Endodermal cell (in vitro differentiated cells): ENCODE measurements around the gene SZT2. TPM values are rescaled to one million over a fixed set of nuclear protein-coding genes. Genes with fewer than 3 reads are reported as not detected.

Experiments used
- DNase-seq: peaks from one replicate; pipeline ENCODE4 v3.0.0-alpha.2; 2017
- H3K27ac ChIP-seq: 2 replicates; pipeline ENCODE4 v1.5.1; 2013; ENCODE audit warnings: mild to moderate bottlenecking, low read depth, low read length, moderate library complexity
- H3K27me3 ChIP-seq: 2 replicates; pipeline ENCODE4 v1.6.1; 2013; ENCODE audit warnings: mild to moderate bottlenecking, low read length, moderate library complexity; ENCODE audit not compliant: insufficient read depth, control insufficient read depth, poor library complexity, severe bottlenecking
- H3K36me3 ChIP-seq: 2 replicates; pipeline ENCODE4 v1.7.0; 2013; ENCODE audit warnings: mild to moderate bottlenecking, low read length, moderate library complexity; ENCODE audit not compliant: control insufficient read depth, insufficient read depth
- H3K4me1 ChIP-seq: one replicate; pipeline ENCODE4 v1.7.0; 2013; ENCODE audit warnings: low read length; ENCODE audit not compliant: control insufficient read depth, insufficient read depth
- H3K4me3 ChIP-seq: 2 replicates; pipeline ENCODE4 v1.5.1; 2013; ENCODE audit warnings: mild to moderate bottlenecking, low read length, moderate library complexity
- H3K9ac ChIP-seq: 2 replicates; pipeline ENCODE4 v1.6.1; 2013; ENCODE audit warnings: mild to moderate bottlenecking, low read length, moderate library complexity; ENCODE audit not compliant: poor library complexity, severe bottlenecking; ENCODE audit errors: extremely low read depth
- H3K9me3 ChIP-seq: 2 replicates; pipeline ENCODE4 v1.6.1; 2013; ENCODE audit warnings: mild to moderate bottlenecking, low read length, moderate library complexity; ENCODE audit not compliant: control insufficient read depth
- H3K27ac Mint-ChIP-seq: 2 replicates; pipeline ENCODE4 v1.8.0; 2020; ENCODE audit warnings: mixed read lengths
- H3K27me3 Mint-ChIP-seq: 2 replicates; pipeline ENCODE4 v1.8.0; 2021; ENCODE audit warnings: mild to moderate bottlenecking, mixed read lengths; ENCODE audit not compliant: insufficient read depth
- H3K36me3 Mint-ChIP-seq: 2 replicates; pipeline ENCODE4 v1.8.0; 2020; ENCODE audit warnings: low read depth, mixed read lengths
- H3K4me1 Mint-ChIP-seq: 2 replicates; pipeline ENCODE4 v1.8.0; 2020; ENCODE audit warnings: mixed read lengths
- H3K4me3 Mint-ChIP-seq: 2 replicates; pipeline ENCODE4 v1.8.0; 2020; ENCODE audit warnings: mild to moderate bottlenecking, moderate library complexity, mixed read lengths
- H3K9me3 Mint-ChIP-seq: 2 replicates; pipeline ENCODE4 v1.8.0; 2020; ENCODE audit warnings: mild to moderate bottlenecking, mixed read lengths
- WGBS, 2 experiments: methylation state at CpG; one replicate each; pipeline versions ENCODE4 v1.1.5 to v1.1.7; 2013; ENCODE audit warnings: missing lambda C conversion rate in 2 of 2, mixed read lengths in 1 of 2; ENCODE audit not compliant: insufficient coverage in 1 of 2, insufficient read length in 1 of 2; 5-methylcytosine and 5-hydroxymethylcytosine counted together
- total RNA-seq, 2 donors: library from RNA; stranded (reverse); fragmentation: NEBNext Ultra II Directional in 1 of 2; extraction: Animal tissue kit (Norgen Biotek cat#: 25700) in 1 of 2; gene quantifications; 2 replicates in 1 of 2; 3 replicates in 1 of 2; pipeline ENCODE4 v1.2.1, GENCODE V29; 2021
- TF ChIP-seq, protein P1 (sequence below): fragments of 200-600 bp; sonication (generic); conservative IDR thresholded peaks from 2 replicates; pipeline ENCODE4 v1.5.0; 2021; ENCODE audit warnings: antibody characterized with exemption, mild to moderate bottlenecking

Gene SZT2
- total RNA-seq, 2 donors from 2014 or later = 55.6 to 59.7 TPM

DNA sequence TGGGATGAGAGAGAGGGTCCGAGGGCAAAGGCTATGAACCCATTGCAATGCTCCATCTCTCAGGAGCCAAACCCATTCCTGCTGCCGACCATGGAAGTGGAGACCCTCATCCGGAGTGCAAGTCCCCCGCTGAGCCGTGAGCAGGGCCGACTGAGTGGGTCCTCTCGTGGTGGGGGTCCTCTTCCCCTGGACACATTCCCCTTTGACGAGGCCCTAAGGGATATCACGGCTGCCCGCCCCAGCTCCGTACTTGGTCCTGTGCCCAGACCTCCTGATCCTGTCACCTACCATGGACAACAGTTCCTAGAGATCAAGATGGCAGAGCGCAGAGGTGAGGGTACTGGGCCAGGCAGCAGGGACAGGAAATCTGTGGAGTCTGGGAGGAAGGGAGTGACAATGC is 53.1 kb downstream of the SZT2 start:
- Mint-ChIP-seq H3K27me3 (no peaks in the 10 kb centered on the region), H3K9me3 (no peaks in the 10 kb centered on the region), H3K27ac (no peak overlapping the region), H3K4me3 (no peak overlapping the region), H3K36me3 (peaks cover 76% of the 10 kb centered on the region), H3K4me1 (peaks cover 10% of the 10 kb centered on the region)
- Histone ChIP-seq H3K9me3 (no peaks in the 10 kb centered on the region), H3K9ac (no peak overlapping the region), H3K4me3 (no peak overlapping the region), H3K36me3 (peaks cover 46% of the 10 kb centered on the region), H3K4me1 (no peaks in the 10 kb centered on the region), H3K27me3 (no peaks in the 10 kb centered on the region), H3K27ac (no peak overlapping the region)
- WGBS, 2 experiments = 95% methylated on average over 7 to 12 of the region's 12 CpGs
- DNase-seq = peak; percentile 37
- TF ChIP-seq, protein P1, sequence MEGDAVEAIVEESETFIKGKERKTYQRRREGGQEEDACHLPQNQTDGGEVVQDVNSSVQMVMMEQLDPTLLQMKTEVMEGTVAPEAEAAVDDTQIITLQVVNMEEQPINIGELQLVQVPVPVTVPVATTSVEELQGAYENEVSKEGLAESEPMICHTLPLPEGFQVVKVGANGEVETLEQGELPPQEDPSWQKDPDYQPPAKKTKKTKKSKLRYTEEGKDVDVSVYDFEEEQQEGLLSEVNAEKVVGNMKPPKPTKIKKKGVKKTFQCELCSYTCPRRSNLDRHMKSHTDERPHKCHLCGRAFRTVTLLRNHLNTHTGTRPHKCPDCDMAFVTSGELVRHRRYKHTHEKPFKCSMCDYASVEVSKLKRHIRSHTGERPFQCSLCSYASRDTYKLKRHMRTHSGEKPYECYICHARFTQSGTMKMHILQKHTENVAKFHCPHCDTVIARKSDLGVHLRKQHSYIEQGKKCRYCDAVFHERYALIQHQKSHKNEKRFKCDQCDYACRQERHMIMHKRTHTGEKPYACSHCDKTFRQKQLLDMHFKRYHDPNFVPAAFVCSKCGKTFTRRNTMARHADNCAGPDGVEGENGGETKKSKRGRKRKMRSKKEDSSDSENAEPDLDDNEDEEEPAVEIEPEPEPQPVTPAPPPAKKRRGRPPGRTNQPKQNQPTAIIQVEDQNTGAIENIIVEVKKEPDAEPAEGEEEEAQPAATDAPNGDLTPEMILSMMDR = no peak

DNA sequence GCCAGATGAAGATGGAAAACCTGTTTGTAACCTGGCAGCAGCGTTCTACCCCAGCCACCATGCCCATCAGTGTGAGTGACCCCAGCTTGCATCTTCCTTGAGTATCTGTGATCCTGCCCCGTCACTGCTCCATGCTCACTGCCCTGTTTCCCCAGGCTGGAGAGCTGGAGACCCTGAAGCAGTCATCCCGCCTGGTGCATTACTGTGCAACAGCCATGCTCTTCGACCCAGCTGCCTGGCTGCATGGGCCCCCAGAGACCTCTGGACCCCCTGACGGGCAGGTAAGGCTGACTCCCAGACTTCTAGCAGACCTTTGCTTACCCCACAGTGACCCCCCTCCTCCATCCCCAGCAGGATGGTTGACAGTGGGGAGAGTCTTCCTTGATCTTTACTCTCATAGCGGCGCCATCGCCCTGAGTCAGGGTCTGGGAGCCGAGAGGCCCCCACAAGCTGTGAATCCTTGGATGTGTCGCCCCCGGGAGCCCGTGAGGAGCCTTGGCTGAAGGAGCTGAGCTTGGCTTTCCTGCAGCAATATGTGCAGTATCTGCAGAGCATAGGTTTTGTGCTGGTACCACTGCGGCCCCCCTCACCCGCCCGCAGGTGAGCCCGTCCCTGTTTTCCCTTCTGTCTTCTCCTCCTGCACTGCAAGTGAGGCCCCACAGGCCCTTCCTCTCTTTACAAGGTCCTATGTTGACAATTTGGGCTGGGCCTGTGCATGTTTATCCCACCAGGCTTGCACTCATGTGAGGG is 53.7 kb downstream of the SZT2 start:
- Mint-ChIP-seq H3K27me3 (no peaks in the 10 kb centered on the region), H3K4me1 (peaks cover 10% of the 10 kb centered on the region), H3K27ac (no peak overlapping the region), H3K36me3 (peaks cover 77% of the 10 kb centered on the region), H3K4me3 (no peak overlapping the region), H3K9me3 (no peaks in the 10 kb centered on the region)
- WGBS, 2 experiments = 93 to 95% methylated on average over 13 to 16 of the region's 16 CpGs
- H3K9ac ChIP-seq = no peak overlapping the region
- H3K36me3 ChIP-seq = peaks cover 51% of the 10 kb centered on the region
- peak; percentile 29 for DNase-seq
- no peak overlapping the region for H3K4me3 ChIP-seq
- TF ChIP-seq, protein P1 = no peak
- no peaks in the 10 kb centered on the region for H3K9me3 ChIP-seq
- H3K27ac ChIP-seq = no peak overlapping the region
- H3K27me3 ChIP-seq = no peaks in the 10 kb centered on the region
- H3K4me1 ChIP-seq = no peaks in the 10 kb centered on the region

DNA sequence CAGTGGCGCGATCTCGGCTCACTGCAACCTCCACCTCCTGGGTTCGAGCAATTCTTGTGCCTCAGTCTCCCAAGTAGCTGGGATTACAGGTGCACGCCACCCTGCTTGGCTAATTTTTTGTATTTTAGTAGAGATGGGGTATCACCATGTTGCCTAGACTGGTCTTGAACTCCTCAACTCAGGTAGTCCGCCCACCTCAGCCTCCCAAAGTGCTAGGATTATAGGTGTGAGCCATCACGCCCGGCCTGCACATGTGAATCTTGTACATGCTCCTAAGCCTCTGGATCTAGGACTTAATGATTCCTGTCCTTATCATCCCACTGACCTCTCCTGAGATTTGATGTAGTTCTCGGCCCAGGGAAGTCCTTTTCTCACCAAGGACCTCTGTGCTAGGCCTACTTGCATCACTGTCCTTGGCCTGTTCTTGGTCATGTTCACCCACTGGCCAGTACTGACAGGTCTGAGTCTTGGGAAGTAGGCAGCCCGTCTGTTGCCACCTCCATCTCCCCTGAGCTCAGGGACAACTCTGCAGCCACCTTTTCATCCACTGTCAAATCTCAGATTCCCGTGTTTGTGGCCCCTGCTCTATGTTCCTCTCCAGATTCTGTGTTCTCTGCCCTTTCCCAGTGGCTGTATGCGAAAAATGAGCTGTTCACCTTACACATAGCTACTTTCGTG is 54.6 kb downstream of the SZT2 start:
- Mint-ChIP-seq H3K4me3 (no peak overlapping the region), H3K9me3 (no peaks in the 10 kb centered on the region), H3K4me1 (peaks cover 17% of the 10 kb centered on the region), H3K27ac (no peak overlapping the region), H3K27me3 (no peaks in the 10 kb centered on the region), H3K36me3 (peaks cover 79% of the 10 kb centered on the region)
- DNase-seq = peak; percentile 34
- no peak overlapping the region for H3K27ac ChIP-seq
- H3K9ac ChIP-seq = no peak overlapping the region
- TF ChIP-seq, protein P1 = no peak
- no peak overlapping the region for H3K4me3 ChIP-seq
- H3K4me1 ChIP-seq = no peaks in the 10 kb centered on the region
- 91 to 93% methylated on average over 12 to 13 of the region's 13 CpGs for WGBS, 2 experiments
- H3K36me3 ChIP-seq = peaks cover 59% of the 10 kb centered on the region
- no peaks in the 10 kb centered on the region for H3K27me3 ChIP-seq
- H3K9me3 ChIP-seq = no peaks in the 10 kb centered on the region
